Upper lobe of left lung (tissue), 6 donors: ENCODE data around the gene RNF208. TPM values are rescaled to one million over a fixed set of nuclear protein-coding genes. Genes with fewer than 3 reads are reported as not detected.
A peak's percentile ranks its signal among the peaks of the same experiment; 100 is the strongest.

ENCODE experiments used
- ATAC-seq, 2 donors: fragments of 200-7000 bp; cut with Tn5 transposase; one replicate each; pipeline ENCODE4 v1.9.1; 2022; ENCODE audit warnings: mild to moderate bottlenecking in 2 of 2, moderate library complexity in 2 of 2; ENCODE audit not compliant: low FRiP score in 2 of 2
- DNase-seq, 2 donors: peaks; one replicate each; pipeline ENCODE4 v3.0.0-alpha.2; 2019 to 2020
- H3K27ac ChIP-seq, 4 donors: fragments of 200-600 bp; sonication (generic); one replicate each; pipeline ENCODE4 v1.5.1; 2016 to 2019
- H3K27me3 ChIP-seq, 4 donors: fragments of 200-600 bp; sonication (generic); one replicate each; pipeline ENCODE4 v1.5.1; 2017 to 2019
- H3K36me3 ChIP-seq, 4 donors: fragments of 200-600 bp; sonication (generic); one replicate each; pipeline ENCODE4 v1.5.1; 2016 to 2019
- H3K4me1 ChIP-seq, 4 donors: fragments of 200-600 bp; sonication (generic); one replicate each; pipeline ENCODE4 v1.5.1; 2018 to 2019
- H3K4me3 ChIP-seq, 4 donors: fragments of 200-600 bp; sonication (generic); one replicate each; pipeline ENCODE4 v1.5.1; 2017 to 2019; ENCODE audit warnings: mild to moderate bottlenecking in 2 of 4, moderate library complexity in 1 of 4
- H3K9me3 ChIP-seq, 4 donors: fragments of 200-600 bp; sonication (generic); one replicate each; pipeline ENCODE4 v1.5.1; 2018 to 2019
- CTCF ChIP-seq, 6 experiments: fragments of 450-650 bp in 4 of 6; fragments of 200-600 bp in 2 of 6; sonication (generic) in 2 of 6; IDR thresholded peaks; one replicate each; pipeline ENCODE4 v1.5.1; 2016 to 2019; ENCODE audit warnings: antibody characterized with exemption in 6 of 6
- EP300 ChIP-seq, 4 donors: sonication (generic); formaldehyde crosslinking; IDR thresholded peaks; one replicate each; pipeline ENCODE4 v1.5.1; 2017; ENCODE audit warnings: antibody characterized with exemption in 4 of 4, control low read depth in 2 of 4
- POLR2A ChIP-seq, 4 donors: fragments of 450-650 bp; IDR thresholded peaks; one replicate each; pipeline ENCODE4 v1.5.1; 2016 to 2017; ENCODE audit warnings: antibody characterized with exemption in 4 of 4, mild to moderate bottlenecking in 2 of 4
- POLR2AphosphoS5 ChIP-seq, 2 donors: sonication (generic); formaldehyde crosslinking; IDR thresholded peaks; one replicate each; pipeline ENCODE4 v1.5.1; 2017; ENCODE audit warnings: antibody characterized with exemption in 2 of 2
- WGBS, 2 donors: methylation state at CpG; one replicate each; pipeline ENCODE4 v1.1.5; 2017 to 2018; 5-methylcytosine and 5-hydroxymethylcytosine counted together
- total RNA-seq, 6 donors: library from RNA; depleted of rRNA in 4 of 6; stranded (reverse); fragments of >200 nt in 4 of 6; gene quantifications; one replicate each; pipeline versions ENCODE4 v1.1.0 to v1.2.1, GENCODE V29; 2016 to 2021
- donor health status: DM: no; HTN: no; CAD: no; lungs with moderate emphysema.
- donor health status: DM: no; HTN: yes; CAD: no; lungs with severe emphysema.

RNF208 gene
- total RNA-seq, 6 donors from 2014 or later: 2.3 to 12.6 (median 4.5) TPM

GRCh38 chr9:137182836-137183235 lies 39.2 kb downstream of the RNF208 start:
- WGBS, 2 donors: 82 to 95% methylated on average over 5 to 16 of the region's 17 CpGs
- Histone ChIP-seq H3K27me3 (no peaks in the 10 kb centered on the region), H3K4me1 (peaks cover 17 to 28% (median 19%) of the 10 kb centered on the region in 4 donors), H3K36me3 (peaks cover 31 to 96% (median 82%) of the 10 kb centered on the region in 4 donors), H3K4me3 (no peak overlapping the region), H3K27ac (no peak overlapping the region), H3K9me3 (no peaks in the 10 kb centered on the region)
- peak in 1 of 2 donors; percentile 63 for DNase-seq
- TF ChIP-seq EP300 (IDR thresholded peaks at IDR 0.05) (no peak), POLR2A (IDR thresholded peaks at IDR 0.05) (no peak), CTCF (IDR thresholded peaks at IDR 0.05) (no peak), POLR2AphosphoS5 (IDR thresholded peaks at IDR 0.05) (no peak)
- no peak for ATAC-seq

- Histone ChIP-seq H3K36me3 (peaks cover 31 to 92% (median 84%) of the 10 kb centered on the region in 4 donors), H3K4me1 (peaks cover 6 to 17% (median 8%) of the 10 kb centered on the region in 4 donors), H3K27me3 (no peaks in the 10 kb centered on the region), H3K27ac (no peak overlapping the region), H3K4me3 (no peak overlapping the region), H3K9me3 (no peaks in the 10 kb centered on the region)
- DNase-seq (peak in 1 of 2 donors; percentile 78), ATAC-seq (no peak)
- TF ChIP-seq EP300 (IDR thresholded peaks at IDR 0.05) (no peak), POLR2AphosphoS5 (IDR thresholded peaks at IDR 0.05) (no peak), POLR2A (IDR thresholded peaks at IDR 0.05) (no peak), CTCF (IDR thresholded peaks at IDR 0.05) (no peak)
- WGBS, 2 donors: 89 to 95% methylated on average over 9 to 20 of the region's 22 CpGs
Observed at GRCh38 chr9:137181680-137182079, 40.4 kb downstream of the RNF208 start.

GRCh38 chr9:137180491-137180890 lies 41.5 kb downstream of the RNF208 start:
- H3K36me3 ChIP-seq: peaks cover 31 to 81% (median 74%) of the 10 kb centered on the region in 4 donors

GRCh38 chr9:137179761-137180160 lies 42.3 kb downstream of the RNF208 start:
- WGBS, 2 donors: 95 to 100% methylated on average over 11 to 17 of the region's 17 CpGs

More at GRCh38 chr9:137180491-137180890, 41.5 kb downstream of the RNF208 start:
- no peaks in the 10 kb centered on the region for H3K9me3 ChIP-seq
- no peak overlapping the region for H3K4me3 ChIP-seq
- TF ChIP-seq POLR2AphosphoS5 (IDR thresholded peaks at IDR 0.05) (no peak), CTCF (IDR thresholded peaks at IDR 0.05) (no peak), POLR2A (IDR thresholded peaks at IDR 0.05) (no peak), EP300 (IDR thresholded peaks at IDR 0.05) (no peak)
- no peak for ATAC-seq
- WGBS, 2 donors: 94 to 100% methylated on average over 6 to 7 of the region's 20 CpGs
- no peaks in the 10 kb centered on the region for H3K27me3 ChIP-seq
- H3K27ac ChIP-seq: no peak overlapping the region
- peak in 1 of 2 donors; percentile 76 for DNase-seq
- peaks cover 0 to 5% (median 0%) of the 10 kb centered on the region in 4 donors for H3K4me1 ChIP-seq

More at GRCh38 chr9:137179761-137180160, 42.3 kb downstream of the RNF208 start:
- peaks cover 31 to 74% (median 68%) of the 10 kb centered on the region in 4 donors for H3K36me3 ChIP-seq
- no peak for TF ChIP-seq CTCF (IDR thresholded peaks at IDR 0.05)
- no peak overlapping the region for H3K4me3 ChIP-seq
- H3K9me3 ChIP-seq: no peaks in the 10 kb centered on the region
- ATAC-seq: no peak
- no peak overlapping the region for H3K27ac ChIP-seq
- DNase-seq: peak in 1 of 2 donors; percentile 66
- H3K27me3 ChIP-seq: no peaks in the 10 kb centered on the region
- peaks cover 0 to 7% (median 6%) of the 10 kb centered on the region in 4 donors for H3K4me1 ChIP-seq
